Transverse colon (tissue), 4 donors: Measurements from ENCODE around the gene ESCO1. TPM values are rescaled to one million over a fixed set of nuclear protein-coding genes. Genes with fewer than 3 reads are reported as not detected.

ENCODE experiments used
- DNase-seq: peaks from one replicate; pipeline ENCODE4 v3.0.0-alpha.2; 2019
- H3K27ac ChIP-seq, 4 donors: fragments of 200-600 bp; sonication (generic); 2 replicates each; pipeline ENCODE4 v1.5.1; 2016 to 2018; ENCODE audit warnings: inconsistent platforms in 4 of 4
- H3K27me3 ChIP-seq: fragments of 200-600 bp; sonication (generic); 2 replicates; pipeline ENCODE4 v1.5.1; 2017; ENCODE audit warnings: inconsistent platforms
- H3K36me3 ChIP-seq, 4 donors: fragments of 200-600 bp; sonication (generic); 2 replicates each; pipeline ENCODE4 v1.5.1; 2017 to 2019; ENCODE audit warnings: inconsistent platforms in 4 of 4
- H3K4me1 ChIP-seq, 4 donors: fragments of 200-600 bp; sonication (generic); 2 replicates each; pipeline ENCODE4 v1.5.1; 2017 to 2020; ENCODE audit warnings: inconsistent platforms in 4 of 4
- H3K4me3 ChIP-seq, 4 donors: fragments of 200-600 bp; sonication (generic); 1 replicate in 1 of 4; 2 replicates in 3 of 4; pipeline versions ENCODE4 v1.5.1 to v1.6.1; 2017 to 2019; ENCODE audit warnings: inconsistent platforms in 4 of 4
- H3K9me3 ChIP-seq, 2 donors: fragments of 200-600 bp; sonication (generic); 2 replicates each; pipeline ENCODE4 v1.5.1; 2017 to 2019; ENCODE audit warnings: inconsistent platforms in 2 of 2
- CTCF ChIP-seq, 5 experiments: fragments of 200-600 bp in 3 of 5; fragments of 450-650 bp in 2 of 5; sonication (generic) in 3 of 5; IDR thresholded peaks; 1 replicate in 2 of 5; 2 replicates in 3 of 5; pipeline ENCODE4 v1.5.1; 2016 to 2017; ENCODE audit warnings: antibody characterized with exemption in 5 of 5, inconsistent platforms in 3 of 5, mild to moderate bottlenecking in 2 of 5, moderate library complexity in 1 of 5
- EP300 ChIP-seq: sonication (generic); formaldehyde crosslinking; IDR thresholded peaks from one replicate; pipeline ENCODE4 v1.6.1; 2017; ENCODE audit warnings: antibody characterized with exemption, low read depth
- POLR2A ChIP-seq: fragments of 450-650 bp; IDR thresholded peaks from one replicate; pipeline ENCODE4 v1.6.1; 2016; ENCODE audit warnings: antibody characterized with exemption, mild to moderate bottlenecking, moderate library complexity
- POLR2AphosphoS5 ChIP-seq, 3 donors: sonication (generic); formaldehyde crosslinking; IDR thresholded peaks; one replicate each; pipeline ENCODE4 v1.6.1; 2016; ENCODE audit warnings: antibody characterized with exemption in 3 of 3
- WGBS, 2 donors: methylation state at CpG; one replicate each; pipeline ENCODE4 v1.1.5; 2018; ENCODE audit warnings: low coverage in 1 of 2; 5-methylcytosine and 5-hydroxymethylcytosine counted together
- in situ Hi-C, 4 donors: fragments of 200-750 bp; cut with MboI; loops; one replicate each; pipeline versions ENCODE4 v1.15.0 to v1.15.1; 2017; ENCODE audit warnings: low sequenced_read_pairs in 3 of 4, low pct_ligation_motif_present in 1 of 4, low pct_unique_long_range_greater_than_20kb in 1 of 4
- intact Hi-C: fragments of 100-400 bp; cut with DNase I; formaldehyde crosslinking; loops from one replicate; pipeline ENCODE4 v1.15.1; 2023; ENCODE audit warnings: low total_unique reads
- total RNA-seq, 4 donors: library from RNA; depleted of rRNA; stranded (reverse); fragments of >200 nt; gene quantifications; one replicate each; pipeline ENCODE4 v1.1.0, GENCODE V29; 2016

Gene ESCO1
- total RNA-seq, 4 donors from 2014 or later: 7.1 to 39.0 (median 18.6) TPM

- H3K27me3 ChIP-seq: no peaks in the 10 kb centered on the region
- intact Hi-C loops: no loop called here
- TF ChIP-seq POLR2A (no peak), EP300 (no peak), CTCF (IDR thresholded peaks at IDR 0.05) (no peak), POLR2AphosphoS5 (IDR thresholded peaks at IDR 0.05) (no peak)
- H3K4me1 ChIP-seq: no peaks in the 10 kb centered on the region
- H3K27ac ChIP-seq: no peak overlapping the region
- WGBS, 2 donors: 64 to 65% methylated on average over 4 to 7 of the region's 7 CpGs
- H3K36me3 ChIP-seq: no peaks in the 10 kb centered on the region
- in situ Hi-C loops: no loop called here
- no peaks in the 10 kb centered on the region for H3K9me3 ChIP-seq
- DNase-seq: no peak
- no peak overlapping the region for H3K4me3 ChIP-seq
Observed at GRCh38 chr18:21484851-21485636, 115.5 kb downstream of the ESCO1 start.

- intact Hi-C loops: no loop called here
- Histone ChIP-seq H3K9me3 (no peaks in the 10 kb centered on the region), H3K4me3 (no peak overlapping the region), H3K4me1 (no peaks in the 10 kb centered on the region), H3K27ac (no peak overlapping the region), H3K27me3 (no peaks in the 10 kb centered on the region), H3K36me3 (no peaks in the 10 kb centered on the region)
- in situ Hi-C loops: no loop called here
- no peak for TF ChIP-seq POLR2AphosphoS5 (IDR thresholded peaks at IDR 0.05)
- no peak for TF ChIP-seq EP300
- no peak for TF ChIP-seq CTCF (IDR thresholded peaks at IDR 0.05)
- TF ChIP-seq POLR2A: no peak
- WGBS, 2 donors: 79 to 83% methylated on average over 3 to 5 of the region's 5 CpGs
- DNase-seq: no peak
Observed at GRCh38 chr18:21483051-21483450, 117.5 kb downstream of the ESCO1 start.

GRCh38 chr18:21481739-21482138 lies 118.8 kb downstream of the ESCO1 start:
- Histone ChIP-seq H3K4me1 (no peaks in the 10 kb centered on the region), H3K4me3 (no peak overlapping the region), H3K36me3 (no peaks in the 10 kb centered on the region), H3K9me3 (no peaks in the 10 kb centered on the region), H3K27me3 (no peaks in the 10 kb centered on the region), H3K27ac (no peak overlapping the region)
- intact Hi-C loops: no loop called here
- in situ Hi-C loops: no loop called here
- WGBS, 2 donors: 56 to 63% methylated on average over 2 of the region's 2 CpGs
- TF ChIP-seq CTCF (IDR thresholded peaks at IDR 0.05): no peak
- TF ChIP-seq EP300: no peak
- TF ChIP-seq POLR2AphosphoS5 (IDR thresholded peaks at IDR 0.05): no peak
- TF ChIP-seq POLR2A: no peak
- no peak for DNase-seq

- DNase-seq: no peak
- in situ Hi-C loops: no loop called here
- Histone ChIP-seq H3K27me3 (no peaks in the 10 kb centered on the region), H3K4me1 (no peaks in the 10 kb centered on the region), H3K9me3 (no peaks in the 10 kb centered on the region), H3K27ac (no peak overlapping the region), H3K4me3 (no peak overlapping the region), H3K36me3 (no peaks in the 10 kb centered on the region)
- no peak for TF ChIP-seq CTCF (IDR thresholded peaks at IDR 0.05)
- no peak for TF ChIP-seq EP300
- no peak for TF ChIP-seq POLR2AphosphoS5 (IDR thresholded peaks at IDR 0.05)
- TF ChIP-seq POLR2A: no peak
- WGBS, 2 donors: 93 to 100% methylated on average over 2 to 5 of the region's 5 CpGs
- intact Hi-C loops: no loop called here
Observed at GRCh38 chr18:21479721-21480120, 120.8 kb downstream of the ESCO1 start.

Other genes starting within 250 kb of the ESCO1 start
- gene SNRPD1, start 11.6 kb upstream of the ESCO1 start, total RNA-seq: 10 to 100 TPM in 2 of 4 donors, 1 to 10 TPM in 2; 1.4 to 11.3 (median 7.6) TPM
- 100 to 1,000 TPM in 3 of 4 donors, 10 to 100 TPM in 1; 59.8 to 611 (median 122) TPM for gene ABHD3, start 104.1 kb upstream of the ESCO1 start, total RNA-seq
- 10 to 100 TPM; 15.7 to 31.8 (median 27.6) TPM for gene MIB1, start 140.1 kb upstream of the ESCO1 start, total RNA-seq